H9 (cell line): ENCODE results near the gene ELFN2. TPM values are rescaled to one million over a fixed set of nuclear protein-coding genes. Genes with fewer than 3 reads are reported as not detected.

Experiments used
- DNase-seq: peaks from one replicate; pipeline ENCODE4 v3.0.0-alpha.2; 2017
- H2AFZ ChIP-seq: one replicate; pipeline ENCODE4 v1.6.1; 2013; ENCODE audit warnings: mild to moderate bottlenecking, low read length, control low read depth, moderate library complexity
- H2AK5ac ChIP-seq: 2 replicates; pipeline ENCODE4 v1.6.1; 2013; ENCODE audit warnings: low read length, control low read depth, mixed read lengths; ENCODE audit not compliant: insufficient read length
- H2BK120ac ChIP-seq: one replicate; pipeline ENCODE4 v1.6.1; 2013; ENCODE audit warnings: low read depth, mild to moderate bottlenecking, low read length, control low read depth, inconsistent platforms; ENCODE audit not compliant: poor library complexity, severe bottlenecking
- H2BK12ac ChIP-seq: 2 replicates; pipeline ENCODE4 v1.6.1; 2013; ENCODE audit warnings: low read length, control low read depth, mixed read lengths, low read depth; ENCODE audit not compliant: insufficient read length
- H2BK15ac ChIP-seq: 2 replicates; pipeline ENCODE4 v1.6.1; 2013; ENCODE audit warnings: low read depth, low read length, control low read depth
- H2BK20ac ChIP-seq: one replicate; pipeline ENCODE4 v1.6.1; 2013; ENCODE audit warnings: low read depth, mild to moderate bottlenecking, low read length, control low read depth, inconsistent platforms; ENCODE audit not compliant: poor library complexity, severe bottlenecking
- H2BK5ac ChIP-seq: 2 replicates; pipeline ENCODE4 v1.6.1; 2013; ENCODE audit warnings: low read length, control low read depth, mixed read lengths; ENCODE audit not compliant: insufficient read length
- H3K14ac ChIP-seq: 2 replicates; pipeline ENCODE4 v1.6.1; 2013; ENCODE audit warnings: low read length, control low read depth; ENCODE audit not compliant: insufficient read depth
- H3K18ac ChIP-seq: 2 replicates; pipeline ENCODE4 v1.6.1; 2013; ENCODE audit warnings: low read depth, mild to moderate bottlenecking, mixed read lengths, low read length, control low read depth; ENCODE audit not compliant: insufficient read length
- H3K23ac ChIP-seq: 2 replicates; pipeline ENCODE4 v1.6.1; 2013; ENCODE audit warnings: low read length, control low read depth, mixed read lengths, low read depth; ENCODE audit not compliant: insufficient read length
- H3K23me2 ChIP-seq: 2 replicates; pipeline ENCODE4 v1.6.1; 2013; ENCODE audit warnings: low read depth, mild to moderate bottlenecking, mixed read lengths, low read length, control low read depth; ENCODE audit not compliant: insufficient read length, poor library complexity, severe bottlenecking
- H3K27ac ChIP-seq: 2 replicates; pipeline ENCODE4 v1.5.1; 2013; ENCODE audit warnings: low read length, control low read depth, mixed read lengths, low read depth; ENCODE audit not compliant: insufficient read length
- H3K27me3 ChIP-seq: 2 replicates; pipeline ENCODE4 v1.6.1; 2013; ENCODE audit warnings: low read length, control low read depth, inconsistent platforms; ENCODE audit not compliant: insufficient read depth
- H3K4ac ChIP-seq: 2 replicates; pipeline ENCODE4 v1.6.1; 2013; ENCODE audit warnings: low read depth, mild to moderate bottlenecking, control low read depth, inconsistent platforms, low read length, moderate library complexity
- H3K4me1 ChIP-seq: 2 replicates; pipeline ENCODE4 v1.6.1; 2013; ENCODE audit warnings: low read length, control low read depth, inconsistent platforms; ENCODE audit not compliant: insufficient read depth
- H3K4me2 ChIP-seq: 2 replicates; pipeline ENCODE4 v1.6.1; 2013; ENCODE audit warnings: low read length, control low read depth, mixed read lengths; ENCODE audit not compliant: insufficient read length, insufficient read depth
- H3K56ac ChIP-seq: 2 replicates; pipeline ENCODE4 v1.6.1; 2013; ENCODE audit warnings: low read depth, mild to moderate bottlenecking, mixed read lengths, low read length, control low read depth; ENCODE audit not compliant: insufficient read length
- H3K79me1 ChIP-seq: 2 replicates; pipeline ENCODE4 v1.6.1; 2013; ENCODE audit warnings: low read depth, mild to moderate bottlenecking, moderate library complexity, low read length, control low read depth, inconsistent platforms; ENCODE audit not compliant: insufficient read depth, poor library complexity, severe bottlenecking
- H3K79me2 ChIP-seq: 2 replicates; pipeline ENCODE4 v1.6.1; 2013; ENCODE audit warnings: low read length, control low read depth, inconsistent platforms; ENCODE audit not compliant: insufficient read depth
- H3K9ac ChIP-seq: 2 replicates; pipeline ENCODE4 v1.6.1; 2013; ENCODE audit warnings: low read length, control low read depth, mixed read lengths; ENCODE audit not compliant: insufficient read length; ENCODE audit errors: extremely low read depth
- H3K9me3 ChIP-seq: one replicate; pipeline ENCODE4 v1.6.1; 2013; ENCODE audit warnings: low read depth, low read length, inconsistent platforms; ENCODE audit not compliant: control insufficient read depth
- H3T11ph ChIP-seq: one replicate; pipeline ENCODE4 v1.6.1; 2013; ENCODE audit warnings: mild to moderate bottlenecking, low read length, control low read depth, inconsistent platforms
- H4K20me1 ChIP-seq: one replicate; pipeline ENCODE4 v1.6.1; 2013; ENCODE audit not compliant: control insufficient read depth, insufficient read length, insufficient read depth
- H4K5ac ChIP-seq: 2 replicates; pipeline ENCODE4 v1.6.1; 2013; ENCODE audit warnings: low read depth, mild to moderate bottlenecking, mixed read lengths, low read length, control low read depth; ENCODE audit not compliant: insufficient read length
- H4K8ac ChIP-seq: replicated peaks from 2 replicates; pipeline ENCODE4 v1.6.1; 2013; ENCODE audit warnings: low read length, control low read depth, mixed read lengths, low read depth; ENCODE audit not compliant: insufficient read length
- H4K91ac ChIP-seq: 2 replicates; pipeline ENCODE4 v1.6.1; 2013; ENCODE audit warnings: low read depth, mild to moderate bottlenecking, moderate library complexity, mixed read lengths, low read length, control low read depth; ENCODE audit not compliant: insufficient read length
- H3K27ac Mint-ChIP-seq, 3 experiments: 2 replicates in 2 of 3; 3 replicates in 1 of 3; pipeline ENCODE4 v1.8.0; 2020 to 2021; ENCODE audit warnings: mixed read lengths in 3 of 3, mild to moderate bottlenecking in 1 of 3, moderate library complexity in 1 of 3
- H3K27me3 Mint-ChIP-seq: 2 replicates; pipeline ENCODE4 v1.8.0; 2021; ENCODE audit warnings: low read depth, mild to moderate bottlenecking, moderate library complexity, mixed read lengths
- H3K36me3 Mint-ChIP-seq, 3 experiments: 2 replicates in 2 of 3; 3 replicates in 1 of 3; pipeline ENCODE4 v1.8.0; 2020 to 2021; ENCODE audit warnings: low read depth in 3 of 3, mixed read lengths in 3 of 3; ENCODE audit not compliant: insufficient read depth in 1 of 3
- H3K4me1 Mint-ChIP-seq, 2 experiments: 2 replicates each; pipeline ENCODE4 v1.8.0; 2020; ENCODE audit warnings: mixed read lengths in 2 of 2
- H3K4me3 Mint-ChIP-seq, 2 experiments: 2 replicates in 1 of 2; 3 replicates in 1 of 2; pipeline ENCODE4 v1.8.0; 2020 to 2021; ENCODE audit warnings: mild to moderate bottlenecking in 2 of 2, mixed read lengths in 2 of 2, moderate library complexity in 1 of 2
- H3K9me3 Mint-ChIP-seq, 2 experiments: 2 replicates in 1 of 2; 3 replicates in 1 of 2; pipeline ENCODE4 v1.8.0; 2020; ENCODE audit warnings: mild to moderate bottlenecking in 2 of 2, mixed read lengths in 2 of 2, moderate library complexity in 1 of 2
- CTCF ChIP-seq: fragments of 200-600 bp; sonication (generic); conservative IDR thresholded peaks from 3 replicates; pipeline ENCODE4 v1.8.0; 2021; ENCODE audit warnings: antibody characterized with exemption, mild to moderate bottlenecking
- WGBS: extraction: QIAGEN DNeasy Blood & Tissue Kit; methylation state at CpG from one replicate; pipeline ENCODE4 v1.1.7; 2013; ENCODE audit warnings: missing lambda C conversion rate, low lambda C conversion rate, mixed read lengths; ENCODE audit not compliant: insufficient read length; ENCODE audit errors: extremely low coverage; 5-methylcytosine and 5-hydroxymethylcytosine counted together
- total RNA-seq: library from RNA; stranded (reverse); gene quantifications from 2 replicates; pipeline ENCODE4 v1.2.1, GENCODE V29; 2021

ELFN2 gene
- total RNA-seq, 1 experiment from 2014 or later = 0.70 TPM

- Histone ChIP-seq H3K4me1 (no peaks in the 10 kb centered on the region), H2BK12ac (no peak overlapping the region)
- H3K27me3 Mint-ChIP-seq = peaks cover 81% of the 10 kb centered on the region
These were observed 93.4 kb downstream of the ELFN2 start for GRCh38 chr22:37333724-37334460.

More at GRCh38 chr22:37333724-37334460, 93.4 kb downstream of the ELFN2 start:
- H3K79me2 ChIP-seq = no peaks in the 10 kb centered on the region
- H3K27ac ChIP-seq = no peak overlapping the region
- no peak overlapping the region for H4K91ac ChIP-seq
- H2BK15ac ChIP-seq = no peak overlapping the region
- peak overlapping the region; percentile 55 to 79 for H3K4me3 Mint-ChIP-seq
- H3K56ac ChIP-seq = no peak overlapping the region
- no peak overlapping the region for H4K8ac ChIP-seq
- no peaks in the 10 kb centered on the region for H3K36me3 Mint-ChIP-seq
- no peak overlapping the region for H2AFZ ChIP-seq
- H2BK120ac ChIP-seq = no peak overlapping the region
- no peaks in the 10 kb centered on the region; a peak in 1 of 5 replicates for H3K9me3 Mint-ChIP-seq
- no peak overlapping the region for H3K14ac ChIP-seq
- H4K5ac ChIP-seq = no peak overlapping the region
- no peak overlapping the region for H3K9ac ChIP-seq
- no peak for TF ChIP-seq CTCF
- no peak overlapping the region for H3K23ac ChIP-seq
- H2AK5ac ChIP-seq = no peak overlapping the region
- H3K4me1 Mint-ChIP-seq = peaks cover 24 to 58% of the 10 kb centered on the region in 2 experiments
- no peak overlapping the region for H3K27ac Mint-ChIP-seq
- H3K9me3 ChIP-seq = no peaks in the 10 kb centered on the region
- no CpG with 5 or more reads among the region's 11 CpGs for whole genome bisulfite sequencing
- no peak overlapping the region for H3K4ac ChIP-seq
- H3K79me1 ChIP-seq = no peaks in the 10 kb centered on the region
- no peak for DNase-seq
- H2BK20ac ChIP-seq = no peak overlapping the region
- peak overlapping the region; percentile 69 for H3K4me2 ChIP-seq
- H3K23me2 ChIP-seq = peaks cover 10% of the 10 kb centered on the region
- H3T11ph ChIP-seq = no peak overlapping the region
- H3K27me3 ChIP-seq = peaks cover 3% of the 10 kb centered on the region; the same call in 1 of the 2 replicates
- H2BK5ac ChIP-seq = no peak overlapping the region
- H3K18ac ChIP-seq = no peak overlapping the region
- no peaks in the 10 kb centered on the region for H4K20me1 ChIP-seq
